HEK293 (cell line): Measurements from ENCODE around the gene S100A3.
"Not testable (repeated sequence)": the region's sequence is repeated elsewhere in the genome, so short reads cannot be mapped to it uniquely, and the experiment has no call there.

Experiments used
- MZF1 ChIP-seq: fragments of 450-650 bp; formaldehyde crosslinking; IDR thresholded peaks from 2 replicates; pipeline ENCODE4 v1.5.1; 2017; ENCODE audit warnings: missing biosample characterization, missing genetic modification characterization, borderline replicate concordance
- ZBTB21 ChIP-seq: fragments of 450-650 bp; formaldehyde crosslinking; IDR thresholded peaks from 2 replicates; pipeline ENCODE4 v1.5.1; 2017; ENCODE audit warnings: missing biosample characterization, missing genetic modification characterization
- ZNF2 ChIP-seq: fragments of 450-650 bp; formaldehyde crosslinking; IDR thresholded peaks from 2 replicates; pipeline ENCODE4 v1.5.1; 2016; ENCODE audit warnings: missing biosample characterization, missing genetic modification characterization
- ZNF785 ChIP-seq: fragments of 450-650 bp; formaldehyde crosslinking; IDR thresholded peaks from 2 replicates; pipeline ENCODE4 v1.5.1; 2016; ENCODE audit warnings: missing biosample characterization, missing genetic modification characterization
- TF ChIP-seq, protein P1 (sequence below): fragments of 450-650 bp; formaldehyde crosslinking; IDR thresholded peaks from 2 replicates; pipeline ENCODE4 v1.5.1; 2016; ENCODE audit warnings: missing biosample characterization, missing genetic modification characterization
- TF ChIP-seq, protein P2 (sequence below): fragments of 450-650 bp; formaldehyde crosslinking; IDR thresholded peaks from 2 replicates; pipeline ENCODE4 v1.5.1; 2016; ENCODE audit warnings: missing biosample characterization, missing genetic modification characterization
- TF ChIP-seq, protein P3 (sequence below): fragments of 450-650 bp; formaldehyde crosslinking; IDR thresholded peaks from 2 replicates; pipeline ENCODE4 v1.5.0; 2017; ENCODE audit warnings: missing biosample characterization, missing genetic modification characterization, borderline replicate concordance
- TF ChIP-seq, protein P4 (sequence below): sonication (generic); formaldehyde crosslinking; IDR thresholded peaks from 2 replicates; pipeline ENCODE4 v1.8.1; 2022; ENCODE audit warnings: mild to moderate bottlenecking, moderate library complexity, missing genetic modification reagents
- TF ChIP-seq, protein P5 (sequence below): fragments of 450-650 bp; formaldehyde crosslinking; IDR thresholded peaks from 2 replicates; pipeline ENCODE4 v1.5.1; 2016; ENCODE audit warnings: missing biosample characterization, missing genetic modification characterization

DNA sequence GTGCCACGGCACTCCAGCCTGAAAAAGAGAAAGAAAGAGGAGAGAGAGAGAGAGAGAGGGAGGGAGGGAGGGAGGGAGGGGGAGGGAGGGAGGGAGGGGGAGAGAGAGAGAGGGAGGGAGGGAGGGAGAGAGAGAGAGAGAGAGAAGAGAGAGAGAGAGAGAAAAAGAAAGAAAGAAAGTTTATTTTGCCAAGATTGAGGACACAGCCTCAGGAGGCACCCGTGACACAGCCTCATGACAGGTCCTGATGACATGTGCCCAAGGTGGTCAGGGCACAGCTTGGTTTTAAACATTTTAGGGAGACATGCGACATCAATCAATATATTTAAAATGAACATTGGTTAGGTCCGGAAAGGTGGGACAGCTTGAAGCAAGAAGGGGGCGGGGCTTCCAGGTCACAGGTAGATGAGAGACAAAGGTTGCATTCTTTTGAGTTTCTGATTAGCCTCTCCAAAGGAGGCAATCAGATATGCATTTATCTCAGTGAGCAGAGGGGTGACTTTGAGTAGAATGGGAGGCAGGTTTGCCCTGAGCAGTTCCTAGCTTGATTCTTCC is 28.8 kb downstream of the S100A3 start:
- TF ChIP-seq, protein P1, sequence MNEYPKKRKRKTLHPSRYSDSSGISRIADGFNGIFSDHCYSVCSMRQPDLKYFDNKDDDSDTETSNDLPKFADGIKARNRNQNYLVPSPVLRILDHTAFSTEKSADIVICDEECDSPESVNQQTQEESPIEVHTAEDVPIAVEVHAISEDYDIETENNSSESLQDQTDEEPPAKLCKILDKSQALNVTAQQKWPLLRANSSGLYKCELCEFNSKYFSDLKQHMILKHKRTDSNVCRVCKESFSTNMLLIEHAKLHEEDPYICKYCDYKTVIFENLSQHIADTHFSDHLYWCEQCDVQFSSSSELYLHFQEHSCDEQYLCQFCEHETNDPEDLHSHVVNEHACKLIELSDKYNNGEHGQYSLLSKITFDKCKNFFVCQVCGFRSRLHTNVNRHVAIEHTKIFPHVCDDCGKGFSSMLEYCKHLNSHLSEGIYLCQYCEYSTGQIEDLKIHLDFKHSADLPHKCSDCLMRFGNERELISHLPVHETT (tag by site-specific recombination) = not testable (repeated sequence)
- TF ChIP-seq, protein P2, sequence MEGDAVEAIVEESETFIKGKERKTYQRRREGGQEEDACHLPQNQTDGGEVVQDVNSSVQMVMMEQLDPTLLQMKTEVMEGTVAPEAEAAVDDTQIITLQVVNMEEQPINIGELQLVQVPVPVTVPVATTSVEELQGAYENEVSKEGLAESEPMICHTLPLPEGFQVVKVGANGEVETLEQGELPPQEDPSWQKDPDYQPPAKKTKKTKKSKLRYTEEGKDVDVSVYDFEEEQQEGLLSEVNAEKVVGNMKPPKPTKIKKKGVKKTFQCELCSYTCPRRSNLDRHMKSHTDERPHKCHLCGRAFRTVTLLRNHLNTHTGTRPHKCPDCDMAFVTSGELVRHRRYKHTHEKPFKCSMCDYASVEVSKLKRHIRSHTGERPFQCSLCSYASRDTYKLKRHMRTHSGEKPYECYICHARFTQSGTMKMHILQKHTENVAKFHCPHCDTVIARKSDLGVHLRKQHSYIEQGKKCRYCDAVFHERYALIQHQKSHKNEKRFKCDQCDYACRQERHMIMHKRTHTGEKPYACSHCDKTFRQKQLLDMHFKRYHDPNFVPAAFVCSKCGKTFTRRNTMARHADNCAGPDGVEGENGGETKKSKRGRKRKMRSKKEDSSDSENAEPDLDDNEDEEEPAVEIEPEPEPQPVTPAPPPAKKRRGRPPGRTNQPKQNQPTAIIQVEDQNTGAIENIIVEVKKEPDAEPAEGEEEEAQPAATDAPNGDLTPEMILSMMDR (tag by site-specific recombination) = not testable (repeated sequence)
- TF ChIP-seq, protein P3, sequence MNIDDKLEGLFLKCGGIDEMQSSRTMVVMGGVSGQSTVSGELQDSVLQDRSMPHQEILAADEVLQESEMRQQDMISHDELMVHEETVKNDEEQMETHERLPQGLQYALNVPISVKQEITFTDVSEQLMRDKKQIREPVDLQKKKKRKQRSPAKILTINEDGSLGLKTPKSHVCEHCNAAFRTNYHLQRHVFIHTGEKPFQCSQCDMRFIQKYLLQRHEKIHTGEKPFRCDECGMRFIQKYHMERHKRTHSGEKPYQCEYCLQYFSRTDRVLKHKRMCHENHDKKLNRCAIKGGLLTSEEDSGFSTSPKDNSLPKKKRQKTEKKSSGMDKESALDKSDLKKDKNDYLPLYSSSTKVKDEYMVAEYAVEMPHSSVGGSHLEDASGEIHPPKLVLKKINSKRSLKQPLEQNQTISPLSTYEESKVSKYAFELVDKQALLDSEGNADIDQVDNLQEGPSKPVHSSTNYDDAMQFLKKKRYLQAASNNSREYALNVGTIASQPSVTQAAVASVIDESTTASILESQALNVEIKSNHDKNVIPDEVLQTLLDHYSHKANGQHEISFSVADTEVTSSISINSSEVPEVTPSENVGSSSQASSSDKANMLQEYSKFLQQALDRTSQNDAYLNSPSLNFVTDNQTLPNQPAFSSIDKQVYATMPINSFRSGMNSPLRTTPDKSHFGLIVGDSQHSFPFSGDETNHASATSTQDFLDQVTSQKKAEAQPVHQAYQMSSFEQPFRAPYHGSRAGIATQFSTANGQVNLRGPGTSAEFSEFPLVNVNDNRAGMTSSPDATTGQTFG (tag by site-specific recombination) = not testable (repeated sequence)
- TF ChIP-seq, protein P4, sequence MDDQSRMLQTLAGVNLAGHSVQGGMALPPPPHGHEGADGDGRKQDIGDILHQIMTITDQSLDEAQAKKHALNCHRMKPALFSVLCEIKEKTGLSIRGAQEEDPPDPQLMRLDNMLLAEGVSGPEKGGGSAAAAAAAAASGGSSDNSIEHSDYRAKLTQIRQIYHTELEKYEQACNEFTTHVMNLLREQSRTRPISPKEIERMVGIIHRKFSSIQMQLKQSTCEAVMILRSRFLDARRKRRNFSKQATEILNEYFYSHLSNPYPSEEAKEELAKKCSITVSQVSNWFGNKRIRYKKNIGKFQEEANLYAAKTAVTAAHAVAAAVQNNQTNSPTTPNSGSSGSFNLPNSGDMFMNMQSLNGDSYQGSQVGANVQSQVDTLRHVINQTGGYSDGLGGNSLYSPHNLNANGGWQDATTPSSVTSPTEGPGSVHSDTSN (CRISPR knock-in tag) = not testable (repeated sequence)
- not testable (repeated sequence) for TF ChIP-seq ZBTB21, ZNF2, ZNF785, MZF1 (tag by site-specific recombination)
- TF ChIP-seq, protein P5, sequence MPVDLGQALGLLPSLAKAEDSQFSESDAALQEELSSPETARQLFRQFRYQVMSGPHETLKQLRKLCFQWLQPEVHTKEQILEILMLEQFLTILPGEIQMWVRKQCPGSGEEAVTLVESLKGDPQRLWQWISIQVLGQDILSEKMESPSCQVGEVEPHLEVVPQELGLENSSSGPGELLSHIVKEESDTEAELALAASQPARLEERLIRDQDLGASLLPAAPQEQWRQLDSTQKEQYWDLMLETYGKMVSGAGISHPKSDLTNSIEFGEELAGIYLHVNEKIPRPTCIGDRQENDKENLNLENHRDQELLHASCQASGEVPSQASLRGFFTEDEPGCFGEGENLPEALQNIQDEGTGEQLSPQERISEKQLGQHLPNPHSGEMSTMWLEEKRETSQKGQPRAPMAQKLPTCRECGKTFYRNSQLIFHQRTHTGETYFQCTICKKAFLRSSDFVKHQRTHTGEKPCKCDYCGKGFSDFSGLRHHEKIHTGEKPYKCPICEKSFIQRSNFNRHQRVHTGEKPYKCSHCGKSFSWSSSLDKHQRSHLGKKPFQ (tag by site-specific recombination) = not testable (repeated sequence)
